Keratinocyte (primary cell): ENCODE measurements around the gene ZBTB20.

Experiments used
- CTCF ChIP-seq, 3 experiments: IDR thresholded peaks in 1 of 3; conservative IDR thresholded peaks in 1 of 3; optimal IDR thresholded peaks in 1 of 3; 2 replicates in 2 of 3; 3 replicates in 1 of 3; pipeline versions ENCODE3 to v1.5.1; 2011; ENCODE audit warnings: low read length in 3 of 3, mild to moderate bottlenecking in 3 of 3, moderate library complexity in 2 of 3, control low read depth in 1 of 3, inconsistent platforms in 1 of 3; ENCODE audit not compliant: insufficient read depth in 2 of 3; ENCODE audit errors: extremely low read depth in 1 of 3
- EZH2 ChIP-seq: IDR thresholded peaks from one replicate; pipeline ENCODE4 v1.6.1; 2012; ENCODE audit warnings: inconsistent platforms, mild to moderate bottlenecking, low read length, moderate library complexity

GRCh38 chr3:114527036-114527644 lies 619.9 kb downstream of the ZBTB20 start:
- TF ChIP-seq CTCF (optimal IDR thresholded peaks at IDR 0.05 in 1 of 3, IDR thresholded peaks at IDR 0.05 in 1 of 3, conservative IDR thresholded peaks at IDR 0.05 in 1 of 3; ENCODE audit: extremely low read depth in 1 of 3, insufficient read depth in 2 of 3, low read length in 3 of 3) (peak; percentile 34 to 66 (median 50)), EZH2 (no peak)
